ENCODE measurements around the gene ARHGAP19. TPM values are rescaled to one million over a fixed set of nuclear protein-coding genes. Genes with fewer than 3 reads are reported as not detected.

The ARHGAP19 gene
- total RNA-seq, 4 donors from 2014 or later: 37.5 to 109 (median 77.7) TPM

DNA sequence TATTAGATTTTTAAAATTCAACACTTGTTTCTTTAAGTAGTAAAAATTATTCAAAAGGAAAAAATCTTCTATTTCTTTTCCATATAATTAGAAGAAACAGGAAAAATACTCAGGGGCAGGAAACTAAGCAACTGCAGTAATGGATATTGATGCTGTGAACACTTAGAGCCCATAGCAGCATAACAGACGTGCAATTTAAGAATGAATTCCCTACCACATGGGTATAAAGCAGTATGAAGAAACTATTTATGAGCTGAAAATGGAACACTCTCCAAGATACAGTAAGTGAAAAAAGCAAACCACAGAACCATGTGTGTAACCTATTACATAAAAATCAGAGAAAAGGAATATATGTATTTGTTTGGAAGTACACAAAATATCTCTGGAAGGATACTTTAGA is 30.8 kb downstream of the ARHGAP19 start:
- Histone ChIP-seq H3K4me1 (no peaks in the 10 kb centered on the region), H3K4me3 (no peak overlapping the region), H3K36me3 (peaks cover 0 to 59% (median 5%) of the 10 kb centered on the region in 3 donors), H3K27me3 (no peaks in the 10 kb centered on the region), H3K27ac (no peak overlapping the region), H3K9me3 (no peaks in the 10 kb centered on the region)
- TF ChIP-seq POLR2A (IDR thresholded peaks at IDR 0.05) (no peak), EP300 (IDR thresholded peaks at IDR 0.05) (no peak)
- TF ChIP-seq, protein P1, sequence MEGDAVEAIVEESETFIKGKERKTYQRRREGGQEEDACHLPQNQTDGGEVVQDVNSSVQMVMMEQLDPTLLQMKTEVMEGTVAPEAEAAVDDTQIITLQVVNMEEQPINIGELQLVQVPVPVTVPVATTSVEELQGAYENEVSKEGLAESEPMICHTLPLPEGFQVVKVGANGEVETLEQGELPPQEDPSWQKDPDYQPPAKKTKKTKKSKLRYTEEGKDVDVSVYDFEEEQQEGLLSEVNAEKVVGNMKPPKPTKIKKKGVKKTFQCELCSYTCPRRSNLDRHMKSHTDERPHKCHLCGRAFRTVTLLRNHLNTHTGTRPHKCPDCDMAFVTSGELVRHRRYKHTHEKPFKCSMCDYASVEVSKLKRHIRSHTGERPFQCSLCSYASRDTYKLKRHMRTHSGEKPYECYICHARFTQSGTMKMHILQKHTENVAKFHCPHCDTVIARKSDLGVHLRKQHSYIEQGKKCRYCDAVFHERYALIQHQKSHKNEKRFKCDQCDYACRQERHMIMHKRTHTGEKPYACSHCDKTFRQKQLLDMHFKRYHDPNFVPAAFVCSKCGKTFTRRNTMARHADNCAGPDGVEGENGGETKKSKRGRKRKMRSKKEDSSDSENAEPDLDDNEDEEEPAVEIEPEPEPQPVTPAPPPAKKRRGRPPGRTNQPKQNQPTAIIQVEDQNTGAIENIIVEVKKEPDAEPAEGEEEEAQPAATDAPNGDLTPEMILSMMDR (IDR thresholded peaks at IDR 0.05): no peak
- DNase-seq (ENCODE audit: low spot score in 2 of 2): no peak
- WGBS, 2 donors: 59 to 69% methylated on average over 1 of the region's 1 CpG

DNA sequence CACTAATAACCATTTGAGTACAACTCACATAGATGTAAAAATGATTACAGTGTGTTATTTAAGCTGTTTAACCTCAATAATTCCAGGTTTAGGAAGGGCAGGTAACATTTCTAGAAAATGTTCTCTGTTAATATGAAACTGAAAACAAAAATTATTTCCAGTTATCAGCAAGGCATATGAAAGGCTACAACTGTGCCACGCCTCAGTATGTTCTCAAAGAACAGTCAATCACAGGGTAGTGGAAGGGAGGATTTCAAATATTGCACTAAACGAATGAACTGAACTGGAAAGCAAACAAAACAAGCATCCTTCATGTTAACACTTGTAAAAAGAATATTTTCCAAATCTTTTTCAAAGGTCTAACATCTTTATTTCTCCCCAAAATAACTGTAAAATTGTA is 31.3 kb downstream of the ARHGAP19 start:
- no peak overlapping the region for H3K4me3 ChIP-seq
- H3K36me3 ChIP-seq: peaks cover 0 to 64% (median 5%) of the 10 kb centered on the region in 3 donors
- no peak overlapping the region for H3K27ac ChIP-seq
- H3K27me3 ChIP-seq: no peaks in the 10 kb centered on the region
- TF ChIP-seq EP300 (IDR thresholded peaks at IDR 0.05) (no peak), POLR2A (IDR thresholded peaks at IDR 0.05) (no peak)
- TF ChIP-seq, protein P1 (IDR thresholded peaks at IDR 0.05): no peak
- 74 to 75% methylated on average over 2 of the region's 2 CpGs for WGBS, 2 donors
- no peaks in the 10 kb centered on the region for H3K9me3 ChIP-seq
- no peak for DNase-seq (ENCODE audit: low spot score in 2 of 2)
- H3K4me1 ChIP-seq: no peaks in the 10 kb centered on the region

DNA sequence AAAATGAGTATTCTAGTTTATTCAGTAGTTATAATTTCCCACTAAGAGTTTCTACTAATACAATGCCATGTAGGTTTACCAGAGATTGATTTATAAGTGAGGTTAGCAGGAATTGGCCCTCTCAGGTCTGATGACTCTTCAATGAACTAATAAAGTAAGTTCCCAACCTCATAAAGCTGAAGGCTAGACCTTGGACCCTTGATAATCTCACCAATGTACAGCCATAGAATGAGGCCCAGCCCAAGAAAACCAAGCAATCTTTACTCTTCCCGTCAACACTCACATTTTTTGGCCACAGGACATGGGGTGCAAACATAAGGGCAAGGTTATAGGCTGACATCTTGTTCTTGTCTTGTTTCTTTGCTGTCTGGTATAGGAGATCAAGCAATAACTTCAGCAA is 33.3 kb downstream of the ARHGAP19 start:
- Histone ChIP-seq H3K9me3 (no peaks in the 10 kb centered on the region), H3K36me3 (peaks cover 0 to 71% (median 0%) of the 10 kb centered on the region in 3 donors), H3K4me1 (no peaks in the 10 kb centered on the region), H3K27me3 (no peaks in the 10 kb centered on the region), H3K4me3 (no peak overlapping the region), H3K27ac (no peak overlapping the region)
- no peak for DNase-seq (ENCODE audit: low spot score in 2 of 2)
- 78 to 100% methylated on average over 1 of the region's 1 CpG for WGBS, 2 donors
- TF ChIP-seq EP300 (IDR thresholded peaks at IDR 0.05) (no peak), POLR2A (IDR thresholded peaks at IDR 0.05) (no peak)
- TF ChIP-seq, protein P1 (IDR thresholded peaks at IDR 0.05): no peak

DNA sequence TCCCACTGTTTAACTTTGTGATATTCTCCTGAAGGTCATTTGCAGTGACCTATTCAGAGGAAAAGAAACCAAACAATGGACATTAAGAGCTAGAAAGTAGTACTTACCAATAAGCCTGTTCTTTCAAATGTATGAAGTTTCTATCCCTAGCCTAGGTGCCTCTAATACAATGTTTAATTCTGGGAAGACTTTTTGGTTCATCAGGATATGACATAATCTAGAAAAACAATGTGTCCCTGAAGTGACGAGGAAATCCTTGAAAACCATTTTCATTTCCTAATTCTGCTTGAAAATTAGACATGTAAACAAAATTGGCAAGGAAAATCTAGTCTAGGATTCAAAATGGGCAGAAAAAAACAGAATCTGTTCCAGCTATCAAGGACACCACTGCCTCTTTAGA is 36.1 kb downstream of the ARHGAP19 start:
- Histone ChIP-seq H3K9me3 (no peaks in the 10 kb centered on the region), H3K4me1 (no peaks in the 10 kb centered on the region), H3K27me3 (no peaks in the 10 kb centered on the region), H3K4me3 (no peak overlapping the region), H3K27ac (no peak overlapping the region), H3K36me3 (peaks cover 0 to 68% (median 3%) of the 10 kb centered on the region in 3 donors)
- WGBS, 2 donors: 54 to 55% methylated on average over 1 of the region's 1 CpG
- DNase-seq (ENCODE audit: low spot score in 2 of 2): no peak
- TF ChIP-seq EP300 (IDR thresholded peaks at IDR 0.05) (no peak), POLR2A (IDR thresholded peaks at IDR 0.05) (no peak)
- TF ChIP-seq, protein P1 (IDR thresholded peaks at IDR 0.05): no peak

DNA sequence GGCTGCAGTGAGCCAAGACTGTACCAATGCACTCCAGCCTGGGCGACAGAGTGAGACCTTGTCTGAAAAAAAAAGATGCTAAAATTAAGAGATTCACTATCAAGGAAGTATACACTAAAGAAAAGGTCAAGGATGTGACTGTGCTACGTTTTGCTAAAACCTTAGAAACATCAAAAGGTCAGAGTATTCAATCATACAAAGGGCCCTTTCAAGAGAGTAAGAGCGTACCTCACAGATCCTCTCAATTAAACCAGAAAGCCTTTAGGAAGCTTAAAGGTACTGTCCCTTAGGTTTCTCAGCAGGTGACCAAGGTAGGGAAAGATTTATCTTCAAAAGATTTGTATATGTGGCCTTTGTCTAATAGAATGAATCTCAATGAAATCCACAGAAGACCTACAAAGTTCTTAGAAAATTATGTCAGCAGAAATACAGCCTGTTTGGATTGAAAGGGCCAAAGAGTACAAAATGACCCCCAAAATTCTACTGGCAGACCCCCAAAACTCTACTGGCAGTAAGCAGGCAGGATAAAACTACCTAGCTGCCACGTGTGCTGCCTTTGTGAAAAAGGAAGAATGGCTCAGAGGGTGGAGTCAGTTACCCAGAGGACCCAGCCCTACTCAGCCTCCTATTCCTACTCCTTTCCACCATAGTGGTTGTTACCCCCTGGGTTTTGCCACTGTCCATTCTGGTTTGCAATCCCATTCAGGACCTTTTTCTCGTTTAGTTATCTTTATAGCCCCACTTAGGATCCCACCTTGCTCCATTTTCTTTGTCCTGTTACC is 36.7 kb downstream of the ARHGAP19 start:
- Histone ChIP-seq H3K36me3 (peaks cover 0 to 69% (median 3%) of the 10 kb centered on the region in 3 donors), H3K9me3 (no peaks in the 10 kb centered on the region), H3K27me3 (no peaks in the 10 kb centered on the region), H3K4me1 (no peaks in the 10 kb centered on the region), H3K27ac (peak overlapping the region in 1 of 4 donors; percentile 39), H3K4me3 (no peak overlapping the region)
- WGBS, 2 donors: 59 to 77% methylated on average over 5 of the region's 5 CpGs
- TF ChIP-seq POLR2A (IDR thresholded peaks at IDR 0.05) (no peak), EP300 (IDR thresholded peaks at IDR 0.05) (no peak)
- TF ChIP-seq, protein P1 (IDR thresholded peaks at IDR 0.05): no peak
- DNase-seq (ENCODE audit: low spot score in 2 of 2): no peak

All from tibial nerve (tissue), 4 donors.